HG02870 (cell line): Measurements from ENCODE around the gene UHMK1.
"Not testable (repeated sequence)": the region's sequence is repeated elsewhere in the genome, so short reads cannot be mapped to it uniquely, and the experiment has no call there.

Experiments used
- ATAC-seq: cut with Tn5 transposase; IDR thresholded peaks from one replicate; pipeline ENCODE4 v1.9.1; 2021; ENCODE audit warnings: mild to moderate bottlenecking, moderate library complexity; ENCODE audit not compliant: unreplicated experiment

The UHMK1 gene

DNA sequence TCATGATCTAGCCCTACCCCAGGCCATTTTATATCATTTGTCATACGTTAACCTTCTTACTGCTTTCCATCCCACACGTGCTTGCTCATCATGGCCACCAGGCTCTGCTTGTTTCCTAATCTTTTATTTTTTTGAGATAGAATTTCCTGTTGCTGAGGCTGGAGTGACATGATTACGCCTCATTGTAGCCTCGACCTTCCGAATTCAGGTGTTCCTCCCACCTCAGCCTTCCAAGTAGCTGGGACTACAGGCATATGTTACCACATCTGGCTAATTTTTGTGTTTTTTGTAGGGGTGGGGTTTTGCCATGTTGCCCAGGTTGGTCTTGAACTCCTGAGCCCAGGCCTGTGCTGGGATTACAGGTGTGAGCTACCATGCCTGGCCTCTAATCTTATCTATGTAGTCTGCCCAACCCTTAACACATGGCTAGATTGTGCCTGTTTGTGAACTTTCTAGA is 67.2 kb downstream of the UHMK1 start:
- no peak for ATAC-seq

DNA sequence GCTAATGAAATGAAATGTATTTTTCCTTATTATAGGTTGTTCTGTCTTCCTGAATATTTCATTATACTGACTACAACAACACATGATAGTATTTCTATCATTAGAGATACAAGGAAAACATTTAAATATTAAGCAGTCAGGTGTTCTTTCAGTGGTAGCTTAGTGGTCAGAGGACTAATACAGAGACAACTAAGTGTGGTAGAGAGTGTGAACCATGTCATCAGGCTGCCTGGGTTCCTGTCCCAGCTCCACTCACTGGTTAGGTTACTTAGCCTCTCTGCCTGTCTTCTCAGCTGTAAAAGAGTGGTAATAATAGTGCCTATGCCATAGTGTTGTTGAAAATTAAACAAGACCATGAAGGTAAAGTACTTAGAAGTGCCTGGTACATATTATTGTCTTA is 67.8 kb downstream of the UHMK1 start:
- peak; percentile 35 for ATAC-seq

DNA sequence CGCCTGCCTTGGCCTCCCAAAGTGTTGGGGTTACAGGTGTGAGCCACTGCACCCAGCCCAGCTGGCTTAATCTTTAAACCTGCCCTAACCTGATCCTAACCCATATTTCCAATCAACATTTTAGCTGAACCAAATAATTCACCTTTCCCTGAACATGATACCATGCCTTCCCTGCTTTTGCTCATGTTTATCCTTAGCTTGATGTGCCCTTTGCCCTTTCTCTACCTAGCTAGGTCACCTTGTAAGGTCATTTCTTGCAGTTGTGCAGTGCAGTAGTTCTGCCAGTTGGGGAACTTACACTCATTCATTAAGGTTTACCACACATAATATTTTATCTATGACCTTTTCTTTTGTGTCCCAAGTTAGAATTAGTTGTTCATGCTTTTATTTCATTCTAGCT is 69.3 kb downstream of the UHMK1 start:
- ATAC-seq = no peak

DNA sequence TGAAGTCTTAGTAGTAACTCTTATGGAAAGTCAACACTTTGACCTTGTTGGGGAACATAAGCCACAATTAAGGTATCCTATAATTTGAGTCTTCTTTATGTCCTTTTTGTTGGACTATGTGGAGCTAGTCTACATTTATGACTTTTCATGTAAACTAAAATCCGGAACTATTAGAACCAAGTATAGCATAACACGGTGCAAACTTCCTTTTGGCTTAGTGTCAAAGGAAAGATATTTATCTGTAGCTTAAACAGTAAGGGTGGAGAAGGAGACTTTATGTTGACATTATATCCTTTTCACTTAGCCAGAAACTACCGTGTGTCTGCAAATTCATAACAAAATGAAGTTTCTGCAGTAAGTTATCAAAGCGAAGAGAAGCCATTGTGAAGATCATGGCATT is 71.2 kb downstream of the UHMK1 start:
- ATAC-seq = no peak

DNA sequence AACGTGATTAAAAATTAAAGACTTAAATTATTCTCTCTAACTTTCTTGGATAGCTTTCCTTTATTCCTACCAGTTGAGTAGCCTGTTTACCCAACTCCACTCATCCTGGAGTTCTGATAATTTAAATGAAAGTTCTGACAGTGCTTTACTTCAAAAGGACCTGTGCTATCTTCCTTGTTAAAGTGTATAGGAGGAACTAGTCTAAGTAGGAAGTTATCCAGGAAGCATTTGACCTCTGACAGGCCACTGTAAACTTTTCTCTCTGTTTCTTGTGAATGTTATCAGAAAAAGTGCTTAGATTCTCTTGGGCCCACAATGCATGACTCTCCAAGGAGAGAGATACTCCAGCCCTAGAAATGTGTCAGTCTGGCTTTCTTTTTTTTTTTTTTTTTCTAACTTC is 73.1 kb downstream of the UHMK1 start:
- no peak for ATAC-seq

DNA sequence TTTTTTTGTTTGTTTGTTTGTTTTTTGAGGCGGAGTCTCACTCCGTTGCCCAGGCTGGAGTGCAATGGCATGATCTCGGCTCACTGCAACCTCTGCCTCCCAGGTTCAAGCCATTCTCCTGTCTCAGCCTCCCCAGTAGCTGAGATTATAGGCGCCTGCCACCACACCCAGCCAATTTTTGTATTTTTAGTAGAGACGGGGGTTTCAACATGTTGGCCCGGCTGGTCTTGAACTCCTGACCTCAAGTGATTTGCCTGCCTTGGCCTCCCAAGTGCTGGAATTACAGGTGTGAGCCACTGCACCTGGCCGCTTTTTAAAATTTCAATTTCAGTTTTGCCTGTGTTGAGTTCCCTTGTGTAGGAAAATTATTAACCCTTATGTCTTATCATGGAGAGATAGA is 73.5 kb downstream of the UHMK1 start:
- not testable (repeated sequence) for ATAC-seq

DNA sequence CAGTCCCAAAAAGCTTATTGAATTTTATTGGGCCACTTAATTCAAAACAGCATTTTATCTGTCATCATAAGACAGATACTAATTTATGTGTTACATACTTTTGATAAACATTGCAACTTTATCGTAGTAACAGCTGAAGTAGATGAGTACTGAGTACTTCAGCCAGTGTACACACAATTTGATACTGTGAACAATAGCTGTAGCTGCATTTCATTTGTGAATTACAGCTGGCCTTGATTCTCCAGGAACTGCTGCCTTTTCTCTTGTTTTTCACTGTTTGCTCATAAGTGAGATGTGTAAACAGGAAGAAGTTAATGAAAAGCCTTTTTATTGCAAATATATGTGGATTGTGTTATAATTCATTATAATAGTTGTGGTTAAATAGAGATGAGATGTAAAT is 74.1 kb downstream of the UHMK1 start:
- ATAC-seq = no peak

DNA sequence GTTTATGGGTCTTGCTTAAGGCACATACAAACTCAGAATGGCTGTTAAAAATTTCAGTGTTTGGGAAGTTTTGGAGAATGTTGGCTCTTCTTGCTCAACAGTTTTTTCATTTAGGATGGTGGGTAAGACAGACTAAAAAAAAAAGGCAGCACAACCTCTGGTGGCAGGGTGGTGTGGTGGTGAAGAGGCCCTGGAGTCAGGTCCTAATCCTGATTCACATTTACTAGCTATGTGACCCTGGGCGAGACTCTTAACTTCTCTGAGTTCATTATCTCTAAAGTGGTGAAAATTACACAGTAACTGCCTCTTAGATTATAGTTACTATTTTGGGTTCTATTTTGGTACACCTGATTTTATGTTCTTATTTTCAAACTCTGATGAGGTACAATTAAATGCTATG is 75.5 kb downstream of the UHMK1 start:
- ATAC-seq = no peak

DNA sequence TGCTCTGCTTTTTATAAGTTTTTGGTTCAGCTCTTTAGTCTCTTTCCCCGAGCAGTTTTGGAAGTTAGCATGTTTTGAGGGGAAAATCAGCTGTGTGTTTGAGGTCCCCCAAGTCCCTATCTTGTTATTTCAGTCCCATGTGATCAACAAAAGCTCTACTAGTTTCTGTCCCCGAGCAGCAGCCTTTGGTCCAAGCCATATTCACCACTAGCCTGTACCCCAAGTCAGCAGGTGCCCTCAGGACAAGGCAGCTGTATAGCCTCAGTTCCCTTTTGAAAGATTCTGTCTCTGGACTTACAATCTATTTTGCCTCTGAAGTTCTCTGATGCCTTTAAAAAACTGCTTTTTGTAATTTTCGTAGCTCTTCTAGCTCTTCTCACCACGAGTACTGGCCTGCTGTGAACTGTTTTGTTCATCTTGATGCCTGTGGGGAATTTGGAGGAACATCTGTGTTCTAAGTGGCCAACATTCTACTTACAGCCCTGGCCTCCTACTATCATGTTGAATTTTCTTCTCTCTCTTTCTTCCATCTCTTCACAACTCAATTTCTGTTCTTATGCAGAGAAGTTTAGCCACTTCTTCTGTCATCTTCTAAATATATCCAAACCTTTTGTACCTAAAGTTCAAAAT is 80.6 kb downstream of the UHMK1 start:
- no peak for ATAC-seq

DNA sequence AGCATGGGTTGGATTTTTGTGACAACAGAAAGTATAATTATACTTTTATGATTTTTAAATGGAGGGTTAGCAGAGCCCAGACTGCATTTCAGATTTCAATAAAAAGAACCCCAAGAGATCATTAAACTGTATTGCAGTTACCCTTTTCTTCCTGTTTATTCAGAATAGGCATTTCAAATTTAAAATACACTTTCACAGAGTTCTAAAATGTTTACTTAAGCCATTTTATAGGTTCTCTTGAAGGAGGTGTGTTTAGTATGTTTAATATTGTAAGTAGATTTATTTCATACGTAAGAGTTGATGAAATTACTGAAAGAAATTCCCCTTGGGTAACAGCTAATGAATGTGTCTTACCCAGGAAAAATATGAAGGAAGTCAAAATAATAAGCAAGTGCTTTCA is 81.3 kb downstream of the UHMK1 start:
- no peak for ATAC-seq
